Urinary bladder (tissue), 4 donors: ENCODE measurements around the gene KLHL30. TPM values are rescaled to one million over a fixed set of nuclear protein-coding genes. Genes with fewer than 3 reads are reported as not detected.

Experiments used
- DNase-seq: peaks from one replicate; pipeline ENCODE4 v3.0.0-alpha.2; 2015; ENCODE audit errors: extremely low spot score
- H3K27ac ChIP-seq: one replicate; pipeline ENCODE4 v1.5.1; 2013; ENCODE audit warnings: low read depth, mild to moderate bottlenecking, moderate library complexity
- H3K36me3 ChIP-seq: one replicate; pipeline ENCODE4 v1.6.1; 2013; ENCODE audit warnings: mild to moderate bottlenecking, moderate library complexity; ENCODE audit not compliant: insufficient read depth
- H3K4me1 ChIP-seq: one replicate; pipeline ENCODE4 v1.6.1; 2013; ENCODE audit warnings: mild to moderate bottlenecking, moderate library complexity; ENCODE audit not compliant: insufficient read depth
- H3K4me3 ChIP-seq: one replicate; pipeline ENCODE4 v1.5.1; 2013; ENCODE audit warnings: low read depth, low read length
- WGBS: extraction: QIAGEN DNeasy Blood & Tissue Kit; methylation state at CpG from one replicate; pipeline ENCODE4 v1.1.7; 2013; 5-methylcytosine and 5-hydroxymethylcytosine counted together
- polyA plus RNA-seq: library from polyadenylated mRNA; stranded (reverse); fragments of 200-250 nt; gene quantifications from one replicate; pipeline ENCODE4 v1.2.3, GENCODE V29; 2013
- total RNA-seq: library from RNA; depleted of rRNA; stranded (reverse); fragments of >200 nt; gene quantifications from one replicate; pipeline ENCODE4 v1.2.3, GENCODE V29; 2014
- donor health status: healthy with polysubstance abuse.
- donor health status: healthy.

Gene KLHL30
- total and polyA plus RNA-seq, 2 donors, result 0.95 to 1.8 TPM

GRCh38 chr2:238160206-238161129 is 22.0 kb downstream of the KLHL30 start:
- Histone ChIP-seq H3K4me1 (no peaks in the 10 kb centered on the region), H3K4me3 (no peak overlapping the region), H3K36me3 (no peaks in the 10 kb centered on the region), H3K27ac (no peak overlapping the region)
- no peak for DNase-seq
- 66% methylated on average over 23 of the region's 23 CpGs for WGBS

- no peak overlapping the region for H3K4me3 ChIP-seq
- no peaks in the 10 kb centered on the region for H3K4me1 ChIP-seq
- DNase-seq, result no peak
- WGBS, result 94% methylated on average over 21 of the region's 21 CpGs
- no peak overlapping the region for H3K27ac ChIP-seq
- H3K36me3 ChIP-seq, result no peaks in the 10 kb centered on the region
These were observed 23.0 kb downstream of the KLHL30 start for GRCh38 chr2:238161291-238162051.

- DNase-seq, result no peak
- 82% methylated on average over 14 of the region's 14 CpGs for WGBS
- no peaks in the 10 kb centered on the region for H3K4me1 ChIP-seq
- no peak overlapping the region for H3K27ac ChIP-seq
- no peaks in the 10 kb centered on the region for H3K36me3 ChIP-seq
- H3K4me3 ChIP-seq, result no peak overlapping the region
These were observed 23.9 kb downstream of the KLHL30 start for GRCh38 chr2:238162251-238162845.

GRCh38 chr2:238162846-238163441 is 24.5 kb downstream of the KLHL30 start:
- 70% methylated on average over 15 of the region's 15 CpGs for WGBS
- no peak for DNase-seq
- Histone ChIP-seq H3K36me3 (no peaks in the 10 kb centered on the region), H3K4me3 (no peak overlapping the region), H3K27ac (no peak overlapping the region), H3K4me1 (no peaks in the 10 kb centered on the region)

GRCh38 chr2:238163481-238164198 is 25.2 kb downstream of the KLHL30 start:
- WGBS, result 5% methylated on average over 95 of the region's 95 CpGs
- no peak for DNase-seq
- no peaks in the 10 kb centered on the region for H3K36me3 ChIP-seq
- peak overlapping the region; percentile 2 for H3K4me3 ChIP-seq
- H3K4me1 ChIP-seq, result no peaks in the 10 kb centered on the region
- H3K27ac ChIP-seq, result no peak overlapping the region

GRCh38 chr2:238164906-238165287 is 26.4 kb downstream of the KLHL30 start:
- no peak overlapping the region for H3K27ac ChIP-seq
- H3K4me1 ChIP-seq, result no peaks in the 10 kb centered on the region
- DNase-seq, result no peak
- no peak overlapping the region for H3K4me3 ChIP-seq
- 93% methylated on average over 8 of the region's 8 CpGs for WGBS
- H3K36me3 ChIP-seq, result peaks cover under 1% of the 10 kb centered on the region

- DNase-seq, result no peak
- no peaks in the 10 kb centered on the region for H3K4me1 ChIP-seq
These were observed 26.9 kb downstream of the KLHL30 start for GRCh38 chr2:238165288-238165921.

GRCh38 chr2:238166391-238167343 is 28.2 kb downstream of the KLHL30 start:
- DNase-seq, result no peak
- 84% methylated on average over 24 of the region's 24 CpGs for WGBS
- H3K36me3 ChIP-seq, result peaks cover 3% of the 10 kb centered on the region
- H3K4me3 ChIP-seq, result no peak overlapping the region
- H3K27ac ChIP-seq, result no peak overlapping the region
- no peaks in the 10 kb centered on the region for H3K4me1 ChIP-seq

More at GRCh38 chr2:238165288-238165921, 26.9 kb downstream of the KLHL30 start:
- Histone ChIP-seq H3K27ac (no peak overlapping the region), H3K4me3 (no peak overlapping the region), H3K36me3 (peaks cover 2% of the 10 kb centered on the region)
- WGBS, result 90% methylated on average over 12 of the region's 12 CpGs

GRCh38 chr2:238167344-238167715 is 28.9 kb downstream of the KLHL30 start:
- WGBS, result 89% methylated on average over 7 of the region's 7 CpGs

GRCh38 chr2:238167761-238168160 is 29.3 kb downstream of the KLHL30 start:
- Histone ChIP-seq H3K27ac (no peak overlapping the region), H3K36me3 (peaks cover 4% of the 10 kb centered on the region), H3K4me1 (no peaks in the 10 kb centered on the region), H3K4me3 (no peak overlapping the region)
- 80% methylated on average over 8 of the region's 8 CpGs for WGBS
- no peak for DNase-seq

More at GRCh38 chr2:238167344-238167715, 28.9 kb downstream of the KLHL30 start:
- H3K4me3 ChIP-seq, result no peak overlapping the region
- no peak overlapping the region for H3K27ac ChIP-seq
- H3K4me1 ChIP-seq, result no peaks in the 10 kb centered on the region
- peaks cover 4% of the 10 kb centered on the region for H3K36me3 ChIP-seq
- no peak for DNase-seq

- DNase-seq, result no peak
- Histone ChIP-seq H3K36me3 (peaks cover 4% of the 10 kb centered on the region), H3K27ac (no peak overlapping the region), H3K4me3 (no peak overlapping the region), H3K4me1 (no peaks in the 10 kb centered on the region)
- WGBS, result 83% methylated on average over 13 of the region's 13 CpGs
These were observed 30.0 kb downstream of the KLHL30 start for GRCh38 chr2:238168196-238169047.
